Measurements from ENCODE around the gene LMAN2.
"Not testable (repeated sequence)": the region's sequence is repeated elsewhere in the genome, so short reads cannot be mapped to it uniquely, and the experiment has no call there.

The LMAN2 gene

DNA sequence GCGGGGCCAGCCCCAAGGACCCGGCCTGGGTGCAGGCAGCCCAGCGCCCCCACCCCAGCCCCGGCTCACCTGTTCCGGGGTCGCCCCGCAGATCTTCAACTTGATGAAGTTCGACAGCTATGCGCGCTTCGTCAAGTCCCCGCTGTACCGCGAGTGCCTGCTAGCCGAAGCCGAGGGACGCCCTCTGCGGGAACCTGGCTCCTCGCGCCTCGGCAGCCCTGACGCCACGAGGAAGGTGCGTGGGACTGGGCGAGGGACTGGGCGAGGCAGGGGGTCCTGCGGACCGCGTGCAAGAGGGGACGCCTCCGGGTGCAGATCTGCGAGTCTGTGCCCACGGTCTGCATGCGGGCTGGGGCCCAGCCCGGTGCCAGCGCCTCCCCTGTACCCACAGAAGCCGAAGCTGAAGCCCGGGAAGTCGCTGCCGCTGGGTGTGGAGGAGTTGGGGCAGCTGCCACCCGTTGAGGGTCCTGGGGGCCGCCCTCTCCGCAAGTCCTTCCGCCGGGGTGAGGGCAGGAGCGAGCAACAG, 15.9 kb upstream of the LMAN2 start:
- Histone ChIP-seq H3K27me3 (ENCODE audit: control insufficient read depth, insufficient read depth, low read length) (peaks cover 12% of the 10 kb centered on the region), H3K9ac (ENCODE audit: low read depth, low read length) (peak overlapping the region; percentile 32), H3K9me3 (ENCODE audit: control insufficient read depth, insufficient read depth, low read length) (no peaks in the 10 kb centered on the region), H3K36me3 (ENCODE audit: control insufficient read depth, insufficient read depth, low read length) (peaks cover 16% of the 10 kb centered on the region), H3K4me3 (ENCODE audit: low read depth, low read length) (peak overlapping the region; percentile 77), H3K4me1 (ENCODE audit: control insufficient read depth, insufficient read depth, low read length) (peaks cover 36% of the 10 kb centered on the region)

DNA sequence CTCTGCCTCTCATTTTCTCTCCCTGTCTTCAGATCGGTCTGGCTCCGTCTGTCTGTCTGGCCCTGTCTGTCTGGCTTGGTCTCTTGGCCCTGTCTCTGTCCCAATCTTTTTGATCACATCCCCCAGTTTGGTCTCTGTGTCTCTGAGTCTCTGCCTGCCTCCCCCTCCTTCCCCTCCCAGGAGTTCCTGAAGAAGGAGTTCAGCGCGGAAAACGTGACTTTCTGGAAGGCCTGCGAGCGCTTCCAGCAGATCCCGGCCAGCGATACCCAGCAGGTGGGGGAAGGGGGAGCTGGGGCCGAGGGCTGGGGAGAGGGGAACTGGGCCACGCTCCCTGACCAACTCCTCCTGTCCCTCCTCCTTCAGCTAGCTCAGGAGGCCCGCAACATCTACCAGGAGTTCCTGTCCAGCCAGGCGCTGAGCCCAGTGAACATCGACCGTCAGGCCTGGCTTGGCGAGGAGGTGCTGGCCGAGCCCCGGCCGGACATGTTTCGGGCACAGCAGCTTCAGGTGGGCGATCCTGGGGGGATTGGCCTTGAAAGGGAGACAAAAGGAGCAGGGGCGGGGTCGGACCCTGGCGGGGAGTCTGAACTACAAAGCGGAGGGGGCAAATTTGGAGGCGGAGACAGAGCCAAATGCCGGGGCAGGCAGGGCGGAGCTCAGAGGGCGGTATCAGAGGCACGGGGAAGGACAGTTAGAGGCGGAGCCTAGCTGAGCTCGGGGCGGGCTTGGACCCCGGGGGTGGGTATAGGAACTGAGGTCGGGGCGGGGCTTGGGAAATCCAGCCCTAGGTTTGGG, 15.3 kb upstream of the LMAN2 start:
- H3K4me1 ChIP-seq (ENCODE audit: control insufficient read depth, insufficient read depth, low read length), result peaks cover 42% of the 10 kb centered on the region
- peak overlapping the region; percentile 57 for H3K9ac ChIP-seq (ENCODE audit: low read depth, low read length)
- H3K9me3 ChIP-seq (ENCODE audit: control insufficient read depth, insufficient read depth, low read length), result no peaks in the 10 kb centered on the region
- H3K4me3 ChIP-seq (ENCODE audit: low read depth, low read length), result peak overlapping the region; percentile 77
- peaks cover 11% of the 10 kb centered on the region for H3K36me3 ChIP-seq (ENCODE audit: control insufficient read depth, insufficient read depth, low read length)
- peaks cover 17% of the 10 kb centered on the region for H3K27me3 ChIP-seq (ENCODE audit: control insufficient read depth, insufficient read depth, low read length)

DNA sequence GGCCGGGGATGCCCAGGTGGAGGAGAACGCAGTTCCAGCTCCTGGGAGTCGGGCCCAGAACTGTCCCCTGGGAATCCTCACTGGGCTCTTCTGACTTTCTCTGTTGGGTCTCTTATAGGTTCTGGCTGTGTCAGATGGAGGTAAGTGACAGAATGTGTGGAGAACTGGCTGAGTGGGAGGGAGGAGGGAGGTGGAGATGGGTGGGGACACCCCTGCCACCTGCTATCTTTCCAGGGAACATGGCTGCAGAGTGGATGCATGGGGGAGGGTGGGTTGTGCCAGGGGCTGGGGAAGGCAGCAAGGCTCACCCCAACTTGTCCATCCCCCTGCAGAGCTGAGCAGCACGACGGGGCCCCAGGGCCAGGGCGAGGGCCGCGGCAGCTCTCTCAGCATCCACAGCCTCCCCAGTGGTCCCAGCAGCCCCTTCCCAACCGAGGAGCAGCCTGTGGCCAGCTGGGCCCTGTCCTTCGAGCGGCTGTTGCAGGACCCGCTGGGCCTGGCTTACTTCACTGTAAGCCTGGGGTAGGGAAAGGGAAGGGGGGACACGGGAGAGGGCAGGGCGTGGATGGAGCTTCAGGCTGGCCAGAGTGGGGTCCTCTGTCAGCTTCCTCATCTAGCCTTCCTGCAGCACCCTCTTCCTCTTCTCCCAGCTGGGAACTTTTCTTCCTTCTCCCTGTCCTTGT, 14.5 kb upstream of the LMAN2 start:
- peak overlapping the region; percentile 57 for H3K9ac ChIP-seq (ENCODE audit: low read depth, low read length)
- H3K4me3 ChIP-seq (ENCODE audit: low read depth, low read length), result peak overlapping the region; percentile 77
- peaks cover 38% of the 10 kb centered on the region for H3K4me1 ChIP-seq (ENCODE audit: control insufficient read depth, insufficient read depth, low read length)

DNA sequence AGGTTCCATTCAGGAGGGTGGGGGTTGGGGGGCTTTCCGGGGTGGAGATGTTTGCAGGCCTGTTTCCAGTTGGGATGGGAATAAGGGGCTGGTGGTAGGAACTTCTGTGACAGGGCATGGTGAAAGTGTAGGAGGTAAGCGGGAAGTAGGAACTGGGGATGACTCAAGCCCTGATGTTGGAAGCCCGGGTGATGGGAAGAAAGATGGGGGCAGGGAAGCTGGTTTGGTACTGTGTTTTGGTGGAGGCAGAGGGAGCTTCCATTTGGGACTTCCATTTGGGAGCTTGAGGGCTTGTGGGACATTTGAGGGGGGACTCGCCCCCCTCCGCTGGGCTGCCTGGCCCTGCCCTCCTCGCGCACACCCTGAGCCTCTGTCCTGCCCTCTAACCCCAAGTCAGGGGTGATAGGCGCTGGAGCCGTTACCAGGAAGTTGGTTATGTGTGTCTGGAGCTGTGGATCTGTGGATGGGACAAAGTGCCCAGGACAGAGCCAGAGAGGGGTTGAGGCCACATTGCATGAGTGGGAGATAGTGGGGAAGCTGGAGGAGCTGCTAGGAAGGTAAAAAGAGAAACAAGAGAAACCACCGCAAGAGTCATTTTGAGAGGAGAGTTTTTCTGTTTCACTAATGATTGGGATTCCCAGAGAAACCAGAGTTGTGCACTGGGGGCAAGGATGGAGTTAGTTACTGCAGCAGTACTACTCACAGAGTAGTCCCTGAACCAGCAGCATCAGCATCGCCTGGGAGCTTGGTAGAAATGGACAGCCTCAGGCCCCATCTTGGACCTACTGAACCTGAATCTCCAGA, 12.9 kb upstream of the LMAN2 start:
- Histone ChIP-seq H3K27me3 (ENCODE audit: control insufficient read depth, insufficient read depth, low read length) (peaks cover 17% of the 10 kb centered on the region), H3K4me3 (ENCODE audit: low read depth, low read length) (no peak overlapping the region), H3K36me3 (ENCODE audit: control insufficient read depth, insufficient read depth, low read length) (peaks cover 6% of the 10 kb centered on the region), H3K4me1 (ENCODE audit: control insufficient read depth, insufficient read depth, low read length) (peaks cover 33% of the 10 kb centered on the region), H3K9ac (ENCODE audit: low read depth, low read length) (no peak overlapping the region), H3K9me3 (ENCODE audit: control insufficient read depth, insufficient read depth, low read length) (no peaks in the 10 kb centered on the region)

More for the DNA sequence above, 14.5 kb upstream of the LMAN2 start:
- Histone ChIP-seq H3K36me3 (ENCODE audit: control insufficient read depth, insufficient read depth, low read length) (peaks cover 7% of the 10 kb centered on the region), H3K27me3 (ENCODE audit: control insufficient read depth, insufficient read depth, low read length) (peaks cover 17% of the 10 kb centered on the region), H3K9me3 (ENCODE audit: control insufficient read depth, insufficient read depth, low read length) (no peaks in the 10 kb centered on the region)

DNA sequence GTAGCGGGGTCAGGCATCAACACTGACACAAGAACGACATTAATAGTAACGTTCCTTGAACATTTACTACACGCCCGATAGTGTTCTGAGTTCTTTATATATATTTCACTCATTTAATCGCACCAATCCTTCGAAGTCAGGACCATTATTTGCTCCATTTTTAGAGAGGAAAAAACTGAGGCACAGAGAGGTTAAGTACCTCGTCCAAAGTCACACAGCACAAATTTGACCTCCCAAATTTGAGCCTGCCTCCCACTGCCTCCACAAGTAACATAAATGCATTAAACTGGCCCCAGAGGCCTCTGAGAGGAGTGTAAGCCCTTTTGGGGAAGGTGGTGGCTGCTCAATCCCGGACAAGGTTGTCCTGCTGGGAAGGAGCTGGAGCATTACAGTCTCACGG, 12.1 kb upstream of the LMAN2 start:
- peaks cover 29% of the 10 kb centered on the region for H3K4me1 ChIP-seq (ENCODE audit: control insufficient read depth, insufficient read depth, low read length)
- H3K27me3 ChIP-seq (ENCODE audit: control insufficient read depth, insufficient read depth, low read length), result peaks cover 13% of the 10 kb centered on the region
- H3K36me3 ChIP-seq (ENCODE audit: control insufficient read depth, insufficient read depth, low read length), result peaks cover 2% of the 10 kb centered on the region
- H3K4me3 ChIP-seq (ENCODE audit: low read depth, low read length), result no peak overlapping the region
- no peak overlapping the region for H3K9ac ChIP-seq (ENCODE audit: low read depth, low read length)
- H3K9me3 ChIP-seq (ENCODE audit: control insufficient read depth, insufficient read depth, low read length), result no peaks in the 10 kb centered on the region

DNA sequence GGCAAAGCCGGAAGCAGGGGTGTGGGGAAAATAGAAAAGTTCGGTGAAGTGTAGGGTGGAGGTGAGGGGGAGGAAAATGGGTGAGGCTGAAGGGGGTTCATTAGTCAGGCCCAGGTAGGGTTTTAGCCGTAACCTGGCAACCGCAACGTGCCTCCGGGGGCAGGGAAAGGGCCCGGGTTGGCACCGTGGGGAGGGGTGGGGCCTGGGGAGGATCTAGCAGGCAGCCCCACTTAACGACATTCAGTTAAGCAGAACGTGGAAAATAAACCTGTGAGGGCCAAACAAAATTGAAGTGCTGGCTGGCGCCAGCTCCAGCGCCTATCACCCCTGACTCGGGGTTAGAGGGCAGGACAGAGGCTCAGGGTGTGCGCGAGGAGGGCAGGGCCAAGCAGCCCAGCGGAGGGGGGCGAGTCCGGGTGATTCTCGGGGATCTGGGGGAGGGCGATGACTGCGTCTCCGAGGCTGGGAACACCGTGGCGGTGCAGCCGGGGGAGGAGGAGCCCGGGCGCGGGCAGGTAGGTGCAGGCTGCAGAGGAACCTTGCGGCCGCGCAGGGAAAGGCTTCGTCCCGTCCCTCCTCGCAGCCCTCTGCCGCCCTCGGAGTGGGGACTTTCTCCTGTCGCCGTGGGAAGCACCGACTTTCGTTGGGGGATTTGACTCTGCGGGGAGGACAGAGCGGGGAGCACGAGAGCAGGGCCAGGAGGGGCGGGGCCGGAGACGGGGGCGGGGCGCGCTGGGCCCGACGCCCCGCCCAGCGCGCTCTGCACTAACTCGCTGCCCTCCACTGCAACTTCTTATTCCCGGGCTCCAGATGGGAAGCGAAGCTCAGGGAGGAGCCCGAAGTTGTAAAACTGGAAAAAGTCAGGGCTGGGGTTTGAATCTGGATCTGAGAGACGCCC, 11.4 kb upstream of the LMAN2 start:
- Histone ChIP-seq H3K36me3 (ENCODE audit: control insufficient read depth, insufficient read depth, low read length) (no peaks in the 10 kb centered on the region), H3K4me1 (ENCODE audit: control insufficient read depth, insufficient read depth, low read length) (peaks cover 25% of the 10 kb centered on the region), H3K9ac (ENCODE audit: low read depth, low read length) (no peak overlapping the region), H3K9me3 (ENCODE audit: control insufficient read depth, insufficient read depth, low read length) (no peaks in the 10 kb centered on the region), H3K27me3 (ENCODE audit: control insufficient read depth, insufficient read depth, low read length) (peaks cover 7% of the 10 kb centered on the region), H3K4me3 (ENCODE audit: low read depth, low read length) (peak overlapping the region; percentile 69)

DNA sequence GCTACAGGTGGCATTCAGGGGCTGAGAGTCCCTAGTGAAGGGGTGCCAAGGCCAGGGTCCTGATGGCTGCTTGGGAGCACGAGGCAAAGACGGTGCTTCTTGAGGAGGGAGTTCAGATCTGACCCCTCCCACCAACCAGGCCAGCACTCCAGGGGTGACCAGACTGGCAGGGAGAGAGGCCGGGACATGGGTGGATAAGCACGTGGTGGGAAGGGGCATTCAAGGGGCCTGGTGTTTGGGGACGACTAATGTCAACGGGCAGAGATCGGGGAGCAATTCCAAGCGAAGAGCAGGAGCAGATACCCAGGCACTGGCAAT, 10.8 kb upstream of the LMAN2 start:
- Histone ChIP-seq H3K4me3 (ENCODE audit: low read depth, low read length) (no peak overlapping the region), H3K9ac (ENCODE audit: low read depth, low read length) (no peak overlapping the region), H3K36me3 (ENCODE audit: control insufficient read depth, insufficient read depth, low read length) (no peaks in the 10 kb centered on the region), H3K4me1 (ENCODE audit: control insufficient read depth, insufficient read depth, low read length) (peaks cover 25% of the 10 kb centered on the region), H3K27me3 (ENCODE audit: control insufficient read depth, insufficient read depth, low read length) (peaks cover 5% of the 10 kb centered on the region), H3K9me3 (ENCODE audit: control insufficient read depth, insufficient read depth, low read length) (no peaks in the 10 kb centered on the region)

DNA sequence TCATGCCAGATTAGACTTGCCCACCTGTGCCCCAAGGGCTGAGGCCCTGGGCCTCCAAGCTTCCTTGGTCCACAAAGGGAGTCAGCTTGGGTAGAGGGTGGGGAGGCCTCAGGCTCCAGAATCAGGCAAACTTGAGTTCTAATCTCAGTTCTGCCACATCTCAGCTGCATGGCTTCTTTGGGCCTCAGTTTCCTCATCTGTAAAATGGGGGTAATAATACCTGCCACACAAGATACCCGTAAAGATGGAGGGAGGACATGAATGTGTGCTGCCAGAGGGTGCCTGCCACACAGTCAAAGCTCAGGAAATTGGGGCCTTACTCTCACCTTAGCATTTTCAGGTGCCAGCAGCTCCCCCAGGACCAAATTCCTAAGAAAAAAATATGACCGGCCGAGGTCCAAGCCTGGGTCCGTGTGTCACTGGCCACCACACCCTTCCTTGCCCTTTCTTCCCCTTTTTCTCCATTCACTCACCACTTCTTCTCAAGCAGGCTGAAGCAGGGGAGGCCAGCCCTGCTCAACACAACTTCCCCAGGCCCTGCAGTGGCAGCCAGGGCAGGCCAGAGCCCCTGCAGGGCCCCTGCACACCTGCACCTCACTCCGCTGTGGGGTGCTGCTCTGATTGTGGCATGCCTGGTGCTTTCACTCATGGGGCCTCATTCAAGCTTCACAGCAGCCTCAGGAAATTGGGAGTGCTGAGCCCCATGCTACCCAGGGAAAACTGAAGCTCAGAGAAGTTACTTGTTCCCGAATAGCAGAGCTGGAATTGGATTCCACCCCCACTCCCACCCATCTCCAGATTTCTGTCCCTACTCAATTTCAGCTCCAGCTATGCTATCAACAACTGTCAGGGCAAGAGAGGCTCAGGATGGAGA, 10.2 kb upstream of the LMAN2 start:
- peaks cover 5% of the 10 kb centered on the region for H3K27me3 ChIP-seq (ENCODE audit: control insufficient read depth, insufficient read depth, low read length)
- H3K36me3 ChIP-seq (ENCODE audit: control insufficient read depth, insufficient read depth, low read length), result no peaks in the 10 kb centered on the region
- no peak overlapping the region for H3K4me3 ChIP-seq (ENCODE audit: low read depth, low read length)
- no peak overlapping the region for H3K9ac ChIP-seq (ENCODE audit: low read depth, low read length)
- H3K9me3 ChIP-seq (ENCODE audit: control insufficient read depth, insufficient read depth, low read length), result no peaks in the 10 kb centered on the region
- peaks cover 25% of the 10 kb centered on the region for H3K4me1 ChIP-seq (ENCODE audit: control insufficient read depth, insufficient read depth, low read length)

DNA sequence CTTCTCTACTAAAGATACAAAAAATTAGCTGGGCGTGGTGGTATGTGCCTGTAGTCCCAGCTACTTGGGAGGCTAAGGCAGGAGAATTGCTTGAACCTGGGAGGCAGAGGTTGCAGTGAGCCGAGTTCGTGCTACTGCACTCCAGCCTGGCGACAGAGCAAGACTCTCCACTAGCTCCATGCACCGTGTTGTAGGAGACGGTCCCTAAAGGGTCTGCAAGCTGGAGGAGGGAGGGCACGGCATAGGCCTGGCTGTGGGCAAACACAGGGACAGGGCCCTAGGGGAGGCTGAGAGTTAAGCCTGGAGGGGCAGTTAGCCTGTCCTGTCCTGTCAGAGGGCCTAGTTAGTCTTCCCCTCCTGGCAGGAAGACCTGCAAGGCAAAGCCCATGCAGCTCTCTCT, 9.3 kb upstream of the LMAN2 start:
- H3K9ac ChIP-seq (ENCODE audit: low read depth, low read length); H3K9me3 ChIP-seq (ENCODE audit: control insufficient read depth, insufficient read depth, low read length): not testable (repeated sequence)
- peaks cover 21% of the 10 kb centered on the region for H3K4me1 ChIP-seq (ENCODE audit: control insufficient read depth, insufficient read depth, low read length)

DNA sequence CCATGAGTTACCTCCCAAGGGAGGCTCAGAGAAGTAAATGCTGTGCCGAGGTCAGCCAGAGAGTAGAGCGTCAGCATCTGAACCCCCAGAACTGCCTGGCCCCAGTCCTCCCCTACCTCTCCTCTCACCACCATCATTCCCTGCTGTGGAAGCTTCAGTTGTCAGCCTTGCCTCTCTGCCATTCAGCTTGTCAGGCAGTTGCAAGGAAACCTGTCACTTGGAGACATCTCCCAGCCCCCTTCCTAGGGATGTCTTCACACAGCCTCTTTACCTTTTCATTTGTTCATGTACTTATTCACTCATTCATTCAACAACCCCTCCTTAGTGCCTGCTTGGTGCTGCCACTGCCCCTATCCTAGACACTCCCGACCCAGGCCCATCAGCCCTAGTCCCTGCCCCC, 8.4 kb upstream of the LMAN2 start:
- Histone ChIP-seq H3K9me3 (ENCODE audit: control insufficient read depth, insufficient read depth, low read length) (no peaks in the 10 kb centered on the region), H3K27me3 (ENCODE audit: control insufficient read depth, insufficient read depth, low read length) (peaks cover 8% of the 10 kb centered on the region), H3K4me3 (ENCODE audit: low read depth, low read length) (no peak overlapping the region), H3K9ac (ENCODE audit: low read depth, low read length) (no peak overlapping the region), H3K4me1 (ENCODE audit: control insufficient read depth, insufficient read depth, low read length) (peaks cover 17% of the 10 kb centered on the region), H3K36me3 (ENCODE audit: control insufficient read depth, insufficient read depth, low read length) (no peaks in the 10 kb centered on the region)

More for the DNA sequence above, 9.3 kb upstream of the LMAN2 start:
- not testable (repeated sequence) for H3K36me3 ChIP-seq (ENCODE audit: control insufficient read depth, insufficient read depth, low read length); H3K4me3 ChIP-seq (ENCODE audit: low read depth, low read length); H3K27me3 ChIP-seq (ENCODE audit: control insufficient read depth, insufficient read depth, low read length)

Data from iPS-15b (cell line).